HG03378 (cell line): Measurements from ENCODE around the gene FAM133A.

Experiments used
- ATAC-seq: cut with Tn5 transposase; IDR thresholded peaks from one replicate; pipeline ENCODE4 v1.9.1; 2021; ENCODE audit warnings: mild to moderate bottlenecking, moderate library complexity; ENCODE audit not compliant: unreplicated experiment

FAM133A gene

DNA sequence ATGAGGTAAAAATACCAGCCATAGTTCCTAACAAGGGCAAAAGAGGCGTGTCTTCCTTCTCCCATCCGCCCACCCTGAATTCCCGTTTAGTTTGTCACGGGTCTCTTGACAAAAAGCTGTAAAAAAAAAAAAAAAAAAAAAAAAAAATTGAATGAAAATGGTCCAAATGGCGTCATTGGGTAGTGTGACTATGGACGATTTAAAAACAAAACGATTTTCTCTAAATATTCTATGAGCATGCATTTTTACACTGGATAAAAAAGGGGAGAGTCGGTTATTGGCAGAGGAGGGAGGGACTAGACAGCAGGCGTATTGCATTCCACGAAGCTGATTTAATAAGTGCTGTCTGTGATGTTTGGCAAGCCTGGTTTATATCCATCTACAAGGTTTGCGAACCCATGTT is at the start of gene FAM133A:
Gene FAM133A (plus strand): TSS at position 338 of the 403 bp plus-strand sequence. CDS start 35,214 bp downstream, outside the sequence.
- ATAC-seq: no peak

DNA sequence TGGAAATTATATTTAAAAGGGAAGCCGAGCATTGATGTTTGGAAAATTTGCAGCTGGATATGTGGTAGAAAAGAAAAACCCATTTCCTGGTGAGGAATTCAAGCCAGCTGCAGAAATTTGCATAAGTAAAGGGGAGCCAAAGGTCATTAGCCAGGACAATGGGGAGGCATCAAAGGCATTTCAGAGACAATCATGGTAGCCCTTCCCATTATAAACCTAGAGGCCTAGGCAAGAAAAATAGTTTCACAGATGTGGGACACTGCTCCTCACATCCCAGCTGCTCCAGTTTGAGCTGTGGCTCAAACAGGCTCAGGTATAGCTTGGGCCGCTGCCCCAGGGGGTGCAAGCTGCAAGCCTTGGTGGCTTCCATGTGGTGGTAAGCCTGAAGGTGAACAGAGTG is 36.4 kb upstream of the FAM133A start:
- ATAC-seq: no peak

DNA sequence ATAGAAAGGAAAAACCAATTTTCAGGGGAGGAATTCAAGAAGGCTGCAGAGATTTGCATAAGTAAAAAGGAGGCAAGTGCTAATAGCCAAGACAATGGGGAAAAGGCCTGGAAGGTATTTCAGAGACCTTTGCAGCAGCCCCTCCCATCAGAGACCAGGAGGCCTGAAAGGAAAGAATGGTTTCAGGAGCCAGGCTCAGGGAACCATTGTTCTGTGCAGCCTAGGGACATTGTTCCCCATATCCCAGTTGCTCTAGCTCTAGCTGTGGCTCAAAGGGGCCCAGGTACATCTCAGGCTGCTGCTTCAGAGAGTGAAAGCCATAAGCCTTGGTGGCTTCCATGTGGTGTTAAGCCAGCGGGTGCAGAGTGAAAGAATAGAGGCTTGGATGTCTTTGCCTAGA is 24.6 kb upstream of the FAM133A start:
- no peak for ATAC-seq

DNA sequence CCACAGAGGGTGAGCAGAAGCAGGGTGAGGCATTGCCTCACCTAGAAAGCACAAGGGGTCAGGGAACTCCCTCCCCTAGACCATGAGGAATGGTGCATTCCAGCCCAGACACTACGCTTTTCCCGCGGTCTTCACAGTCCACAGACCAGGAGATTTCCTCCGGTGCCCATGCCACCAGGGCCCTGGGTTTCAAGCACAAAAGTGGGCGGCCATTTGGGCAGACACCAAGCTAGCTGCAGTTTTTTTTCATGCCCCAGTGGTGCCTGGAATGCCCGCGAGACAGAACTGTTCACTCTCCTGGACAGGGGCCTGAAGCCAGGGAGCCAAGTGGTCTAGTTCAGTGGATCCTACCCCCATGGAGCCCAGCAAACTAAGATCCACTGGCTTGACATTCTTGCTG is 13.4 kb upstream of the FAM133A start:
- no peak for ATAC-seq

DNA sequence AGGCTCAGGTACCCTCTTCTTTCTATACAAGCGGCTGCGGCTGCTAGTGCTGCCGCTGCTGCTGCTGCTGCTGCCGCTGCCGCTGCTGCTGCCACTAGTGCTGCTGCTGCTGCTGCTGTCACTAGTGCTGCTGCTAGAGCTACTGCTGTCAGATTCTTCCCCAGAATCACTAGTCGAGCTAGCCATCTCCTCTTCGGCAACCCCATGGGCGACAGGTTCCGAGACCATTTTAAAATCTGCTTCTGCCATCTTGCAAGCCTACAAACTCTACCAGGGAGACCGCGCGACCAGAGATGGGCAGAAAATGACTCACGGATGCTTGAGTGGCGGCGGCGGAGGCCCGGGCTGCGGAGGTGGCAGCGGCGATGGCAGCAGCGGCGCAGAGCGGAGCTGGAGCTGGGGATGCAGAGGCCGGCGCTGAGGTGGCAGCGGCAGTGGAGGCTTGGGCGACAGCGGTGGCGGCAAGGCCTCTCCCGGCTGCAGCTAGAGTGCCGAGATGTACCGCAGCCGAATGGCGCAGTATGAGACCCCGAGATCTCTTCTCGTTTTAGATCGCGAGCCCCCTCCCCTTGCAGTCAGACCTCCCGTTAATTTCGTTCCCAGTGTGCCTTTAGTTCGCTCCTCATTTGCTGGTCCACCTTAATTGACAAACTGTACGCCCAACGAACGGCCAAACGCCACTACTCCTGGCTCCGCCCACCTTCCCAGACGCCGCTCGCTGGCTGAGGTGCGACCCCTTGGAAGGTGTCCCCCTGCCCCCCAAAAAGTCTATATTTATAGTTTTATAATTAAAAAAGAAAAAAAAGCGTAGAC is 744 bp upstream of the FAM133A start, which contains the start of gene NAP1L3:
Gene NAP1L3 (minus strand): TSS at position 523 of the 813 bp plus-strand sequence. CDS start 274 bp downstream, at position 249.
- ATAC-seq: peak; percentile 62

DNA sequence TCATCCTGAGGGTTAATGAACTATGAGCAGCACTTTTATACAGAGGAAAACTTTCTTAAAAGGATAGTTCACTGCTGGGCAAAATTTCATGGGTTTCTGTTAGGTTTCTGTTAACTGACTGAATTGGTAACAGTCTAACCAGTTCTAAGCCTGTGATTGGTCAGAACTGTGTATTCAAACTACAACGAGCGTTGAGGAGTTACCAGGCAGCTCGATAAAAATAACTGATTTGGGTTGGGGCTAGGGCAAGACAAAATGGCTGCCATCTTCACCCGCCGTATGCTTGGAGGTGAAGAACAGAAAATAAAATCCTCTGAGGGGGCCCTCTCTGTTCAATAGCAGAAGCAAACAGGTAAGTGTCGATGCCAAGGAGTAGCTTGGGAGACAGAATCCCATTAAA is 22.0 kb downstream of the FAM133A start:
- no peak for ATAC-seq

DNA sequence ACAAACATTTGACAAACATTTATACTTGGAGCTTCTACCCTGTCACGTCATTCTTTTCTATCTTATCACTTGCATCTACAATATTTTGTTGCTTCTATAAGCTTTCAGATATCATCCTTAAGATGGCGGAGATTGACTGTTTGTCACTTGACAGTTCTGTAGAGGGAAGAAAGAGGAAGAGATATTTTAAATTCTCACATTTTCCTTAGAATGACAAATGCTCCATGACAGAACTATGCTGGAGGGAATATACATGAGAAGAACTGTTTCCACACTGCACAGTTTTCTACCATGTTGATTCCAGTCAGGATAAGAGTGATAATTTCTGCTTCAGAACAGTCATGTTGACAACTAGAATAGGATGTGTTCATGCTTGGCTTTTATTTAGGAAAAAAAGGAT is 29.7 kb downstream of the FAM133A start:
- no peak for ATAC-seq

DNA sequence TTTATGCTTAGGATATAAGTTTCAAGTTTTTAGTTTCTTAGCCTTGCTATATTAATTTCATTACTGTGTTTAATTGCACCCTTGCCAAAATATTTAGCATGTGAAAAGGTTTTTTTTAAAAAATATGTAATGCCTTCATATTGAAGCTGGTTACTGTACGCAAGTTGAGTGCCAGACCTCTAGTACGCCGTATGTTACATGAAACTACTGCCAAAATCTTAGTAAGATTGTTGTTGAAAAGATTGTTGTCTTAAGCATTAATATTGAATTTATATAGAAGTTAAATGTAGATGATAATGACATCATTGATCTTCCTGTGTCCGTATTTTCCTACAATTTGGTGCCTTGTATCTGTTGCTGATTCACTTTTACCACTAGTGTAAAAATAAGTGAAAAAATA is 37.1 kb downstream of the FAM133A start:
- no peak for ATAC-seq

DNA sequence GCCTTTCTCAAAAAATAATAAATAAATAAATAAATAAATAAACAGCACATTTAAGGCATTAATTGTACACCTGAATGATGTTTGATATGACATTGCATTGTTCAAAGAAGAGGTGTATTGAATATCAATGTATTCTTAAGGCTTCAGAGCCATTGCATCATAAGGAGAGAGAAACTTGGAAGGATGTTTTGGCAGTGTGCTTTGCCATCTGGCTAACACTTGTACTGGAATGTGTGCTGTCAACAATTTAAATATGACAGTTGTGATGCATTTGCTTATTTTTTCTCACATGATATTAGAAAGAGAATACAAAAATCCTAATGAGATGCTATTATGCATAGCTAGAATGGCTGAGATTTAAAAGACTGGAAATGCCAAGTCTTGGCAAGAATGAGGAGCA is 67.8 kb downstream of the FAM133A start:
- no peak for ATAC-seq

DNA sequence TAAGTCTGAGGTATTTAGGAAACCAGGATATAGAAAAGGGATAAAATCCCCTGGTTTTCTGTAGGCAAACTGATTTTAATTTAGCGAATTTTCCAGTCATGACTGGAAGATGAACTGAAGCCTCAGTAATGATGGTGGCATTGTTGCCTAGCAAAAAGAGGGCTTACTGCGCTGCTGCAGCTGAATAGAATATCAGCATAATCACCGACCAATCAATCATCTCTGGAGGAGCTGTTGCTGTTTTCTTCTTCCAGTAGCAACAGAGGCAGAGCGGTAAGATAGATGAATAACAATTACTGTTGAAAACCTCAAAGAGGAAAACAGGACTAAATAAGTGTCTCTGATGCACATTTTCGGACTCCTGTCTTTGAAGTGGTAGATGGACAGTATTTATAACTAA is 86.2 kb downstream of the FAM133A start:
- no peak for ATAC-seq
